Stimulated activated CD8-positive, alpha-beta memory T cell treated with anti-CD3 and anti-CD28 coated beads, Interleukin-7, amount 100 ng/mL, for 48 hours (primary cell): ENCODE results near the gene FRRS1.

Source experiments
- DNase-seq, 2 donors: peaks; one replicate each; pipeline ENCODE4 v3.0.0-alpha.2; 2020; ENCODE audit warnings: low read depth in 1 of 2; ENCODE audit errors: extremely low read depth in 1 of 2

The FRRS1 gene

DNA sequence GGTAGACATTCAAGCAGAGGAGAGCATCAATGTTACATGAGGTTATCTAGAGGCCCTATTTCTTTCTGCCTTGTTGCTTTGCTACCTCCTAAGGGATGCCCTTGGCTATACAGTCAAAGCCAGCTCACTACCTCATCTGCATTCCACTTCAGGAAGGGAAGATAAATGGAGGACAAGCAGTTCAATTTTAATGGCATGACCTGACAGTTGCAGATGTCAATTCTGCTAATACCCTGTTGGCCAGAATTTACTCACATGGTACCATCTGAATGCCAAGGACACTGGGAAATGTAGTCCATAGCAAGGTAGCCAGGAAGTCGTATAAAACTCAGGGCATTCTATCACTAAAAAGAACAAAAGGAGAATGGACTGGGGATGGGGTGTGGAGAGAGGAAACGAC is 89.0 kb downstream of the FRRS1 start:
- DNase-seq, result no peak

GRCh38 chr1:99676876-99677275 is 89.6 kb downstream of the FRRS1 start:
- DNase-seq, result no peak

DNA sequence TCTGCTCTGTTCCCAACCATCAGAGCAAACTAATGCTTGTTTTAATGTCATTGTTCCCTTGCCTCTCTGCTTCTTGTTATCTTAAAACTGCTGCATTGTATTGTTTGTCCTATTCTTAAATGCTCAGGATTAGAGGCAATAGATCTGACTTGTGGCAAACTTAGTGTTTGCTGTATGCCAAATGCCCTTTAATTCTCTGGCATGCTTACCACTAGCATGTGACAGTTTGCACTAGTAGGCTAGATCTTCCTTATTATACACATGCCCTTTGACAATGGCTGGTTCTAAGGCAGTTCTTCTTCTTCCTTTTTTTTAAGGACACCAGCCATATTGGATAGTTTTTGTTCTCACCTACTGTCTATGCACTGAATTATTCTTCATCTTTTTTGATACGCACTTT is 90.4 kb downstream of the FRRS1 start:
- DNase-seq, result no peak

GRCh38 chr1:99675292-99675691 is 91.1 kb downstream of the FRRS1 start:
- DNase-seq, result no peak

GRCh38 chr1:99674115-99675064 is 92.0 kb downstream of the FRRS1 start:
- DNase-seq, result no peak

GRCh38 chr1:99673315-99673714 is 93.1 kb downstream of the FRRS1 start:
- no peak for DNase-seq

DNA sequence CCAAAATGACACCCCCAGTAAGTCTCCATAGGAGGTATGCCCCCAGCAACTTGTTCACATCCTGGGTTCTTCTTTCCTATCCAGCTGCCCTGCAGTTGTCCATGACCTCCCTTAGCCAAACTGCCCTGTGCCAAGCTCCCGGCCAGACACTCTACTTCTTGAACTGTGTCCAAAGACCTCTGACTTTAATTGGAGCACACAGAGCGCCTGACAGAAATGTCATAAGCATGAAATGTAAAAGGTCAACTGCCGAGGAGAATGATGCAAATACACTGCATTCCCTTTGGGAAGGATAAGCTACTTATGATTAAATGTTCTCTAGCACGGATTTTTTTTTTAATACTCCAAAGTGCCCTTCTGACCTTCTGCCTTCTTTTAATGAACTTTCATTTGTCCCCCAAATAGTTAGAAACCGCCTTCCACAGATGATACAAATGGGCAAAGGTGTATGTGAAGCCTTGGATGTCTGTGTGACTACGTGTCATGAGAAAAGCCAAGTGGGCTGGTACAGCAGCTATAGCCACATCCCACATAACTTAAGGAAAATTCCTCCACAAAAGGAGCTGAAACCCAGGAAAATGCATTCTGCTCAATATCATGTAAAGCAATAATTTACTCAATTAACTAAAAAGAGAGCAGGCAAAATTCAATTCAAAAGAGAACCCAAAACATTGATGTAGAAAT is 93.8 kb downstream of the FRRS1 start:
- no peak for DNase-seq

DNA sequence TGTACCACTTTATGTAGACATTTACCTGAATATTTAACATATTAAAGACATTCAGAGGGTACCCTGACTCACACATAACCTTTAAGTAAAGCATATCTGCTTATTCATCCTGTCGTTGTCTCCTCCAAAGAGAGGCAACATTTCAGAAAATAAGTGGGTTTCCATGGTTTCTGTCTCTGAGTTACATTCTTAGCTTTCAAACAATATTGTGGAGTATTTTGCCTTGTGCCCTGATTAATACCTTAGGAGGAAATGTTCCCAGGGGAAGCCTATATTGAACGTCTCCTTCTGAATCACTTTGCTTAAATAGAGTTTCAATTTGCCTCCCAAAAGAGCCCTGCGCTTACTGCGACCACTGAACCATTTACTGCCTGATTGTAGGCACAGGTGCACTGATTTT is 94.4 kb downstream of the FRRS1 start:
- no peak for DNase-seq

DNA sequence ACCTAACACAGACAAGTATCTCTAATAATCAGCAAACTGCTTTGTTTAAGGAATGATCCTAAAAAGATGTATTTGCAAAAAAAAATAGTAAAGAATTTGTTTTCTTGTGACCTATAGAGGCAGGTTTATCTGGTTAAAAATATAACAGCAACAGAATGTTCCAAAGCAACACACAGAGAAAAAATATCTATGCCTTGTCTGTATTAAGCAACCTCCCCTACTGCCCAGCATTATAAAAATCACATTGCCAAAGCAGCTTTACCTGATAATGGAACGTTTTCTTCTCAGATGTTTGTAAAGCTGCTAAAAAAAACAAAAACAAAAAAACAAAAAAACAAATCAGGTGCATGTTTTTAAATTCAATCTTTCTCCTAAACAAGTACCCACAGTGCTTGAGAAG is 95.9 kb downstream of the FRRS1 start:
- DNase-seq, result no peak

DNA sequence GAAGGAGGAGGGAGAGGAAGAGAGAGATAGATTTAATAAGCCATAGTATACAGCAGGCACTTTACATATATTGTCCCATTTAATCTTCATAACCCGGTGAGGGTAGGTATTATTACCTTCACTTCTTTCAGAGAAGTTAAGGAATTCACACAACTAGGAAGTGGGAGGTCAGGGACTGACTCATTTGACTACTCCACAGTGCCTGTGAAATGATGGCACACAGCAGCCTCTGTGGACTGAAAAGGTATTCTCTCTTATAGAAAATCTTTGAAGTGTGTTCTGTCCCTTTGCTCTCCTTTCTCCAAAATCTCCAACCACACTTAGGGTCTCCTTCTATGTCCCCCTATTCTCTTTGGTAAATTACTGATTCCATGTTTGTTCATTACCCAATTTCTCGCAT is 96.6 kb downstream of the FRRS1 start:
- no peak for DNase-seq

DNA sequence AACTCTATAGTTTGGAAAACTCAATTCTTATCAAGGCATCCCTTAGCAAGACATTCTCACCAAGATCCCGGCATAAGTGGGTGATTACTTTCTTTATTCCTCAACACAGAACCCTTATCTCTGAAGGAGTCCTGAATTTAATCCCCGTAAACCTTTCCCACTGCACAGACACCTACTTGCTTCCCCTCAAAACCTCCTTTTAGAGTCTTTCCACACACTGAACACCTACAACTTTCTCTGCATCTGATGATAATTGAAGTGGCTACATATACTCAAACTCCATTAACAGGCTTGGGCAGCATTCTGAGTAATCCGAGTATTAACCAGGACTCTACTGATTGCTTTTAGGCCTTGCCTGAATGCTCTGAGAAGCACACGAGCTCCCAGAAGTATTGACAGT is 97.1 kb downstream of the FRRS1 start:
- DNase-seq, result no peak

- no peak for DNase-seq
Observed at GRCh38 chr1:99665212-99665611, 101.2 kb downstream of the FRRS1 start.

DNA sequence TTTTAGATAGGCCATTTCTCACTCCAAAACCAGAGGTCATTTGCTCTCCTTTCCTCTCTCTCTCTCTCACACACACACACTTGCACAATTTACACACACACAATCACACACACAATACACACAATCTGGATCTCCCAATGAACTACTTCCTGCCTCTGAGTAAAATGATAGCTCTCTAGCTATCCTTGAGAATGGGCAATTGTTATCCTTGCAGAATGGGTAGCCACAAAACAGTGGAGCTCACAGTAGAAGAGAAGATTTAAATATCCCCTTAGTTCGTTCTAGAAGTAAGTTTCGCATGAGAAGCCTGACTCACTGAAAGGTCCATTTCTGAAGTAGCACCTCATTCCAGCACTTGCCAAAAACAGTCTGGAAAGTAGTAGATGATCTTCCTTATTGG is 102.9 kb downstream of the FRRS1 start:
- no peak for DNase-seq

DNA sequence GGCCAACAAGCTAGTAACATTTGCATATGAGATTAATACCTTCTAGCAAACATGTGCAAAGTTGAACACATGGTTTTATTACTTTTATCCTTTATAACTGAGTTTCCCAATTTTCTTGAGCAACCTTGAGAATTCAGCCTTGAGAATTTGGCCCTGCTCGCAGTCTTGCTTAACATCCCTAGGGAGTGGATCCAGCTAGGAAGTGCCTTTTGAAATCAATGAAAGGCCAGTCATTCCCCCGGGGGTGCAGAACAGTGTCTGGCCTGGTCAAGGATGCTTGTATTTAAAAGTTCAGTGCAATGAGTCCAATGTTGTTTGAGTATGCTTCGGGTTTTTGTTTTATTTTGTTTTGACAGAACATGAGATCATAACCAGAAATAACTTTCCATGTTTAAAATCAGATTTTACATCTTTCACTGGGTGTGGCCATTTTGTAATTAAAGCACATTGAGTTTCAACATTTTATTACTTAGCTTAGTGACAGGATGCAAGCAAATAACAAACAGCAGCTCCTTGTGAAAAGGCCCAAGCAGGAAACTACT is 103.8 kb downstream of the FRRS1 start:
- no peak for DNase-seq

DNA sequence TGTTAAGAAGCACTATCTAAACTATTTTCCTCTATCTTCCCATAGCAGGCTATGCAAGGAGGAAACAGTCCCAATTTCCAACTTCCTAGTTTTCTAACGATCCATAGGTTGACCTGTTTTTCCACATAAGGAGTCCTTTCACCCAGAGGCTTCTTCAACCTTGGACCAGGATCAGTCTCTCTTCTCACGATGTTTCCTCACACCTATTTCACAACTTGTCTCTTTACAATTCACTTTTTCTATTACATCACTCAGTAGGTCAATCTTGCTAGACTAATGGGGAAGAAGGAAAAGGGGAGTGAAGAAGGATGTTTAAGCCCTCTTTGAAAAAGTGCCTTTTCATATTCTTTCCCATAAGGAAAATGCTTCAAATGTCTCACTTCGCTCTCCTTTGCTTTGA is 104.7 kb downstream of the FRRS1 start:
- DNase-seq, result no peak

GRCh38 chr1:99660496-99660895 is 105.9 kb downstream of the FRRS1 start:
- no peak for DNase-seq

DNA sequence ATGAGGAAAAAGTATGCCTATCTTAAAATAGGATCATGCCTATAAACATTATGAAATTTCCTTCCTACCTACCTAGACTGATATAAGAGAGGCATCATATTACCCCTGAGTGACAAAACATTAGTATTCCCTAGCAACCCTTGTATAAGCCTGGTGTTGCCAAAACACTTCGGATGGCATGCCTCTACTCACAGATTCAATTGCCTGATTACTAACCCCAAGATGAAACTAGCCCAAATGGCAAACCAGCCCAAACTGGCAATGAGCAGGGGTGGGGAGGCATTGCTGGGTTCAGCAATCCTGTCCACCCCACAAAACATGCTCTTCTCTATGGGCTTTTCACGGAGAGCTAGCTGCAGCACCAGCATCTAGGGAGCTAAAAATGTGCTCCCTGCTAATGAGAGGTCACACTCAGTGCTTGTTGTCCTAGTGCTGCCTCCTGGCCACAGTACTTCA is 106.7 kb downstream of the FRRS1 start:
- DNase-seq, result no peak
